GM12878 (cell line): ENCODE data around the gene PIAS1. TPM values are rescaled to one million over a fixed set of nuclear protein-coding genes. Genes with fewer than 3 reads are reported as not detected.

ENCODE experiments used
- ATAC-seq: fragments of 200-7000 bp; cut with Tn5 transposase; 3 replicates; pipeline ENCODE4 v1.9.1; 2020; ENCODE audit warnings: mild to moderate bottlenecking, moderate library complexity
- BruUV-seq: library from RNA; stranded (reverse); fragments of 400-500 nt; replicated peaks from 2 replicates; lab custom pipeline; 2021; lab: Mats Ljungman, UMichigan
- CTCF ChIA-PET: fragments of 300-600 bp; sonication (Branson Sonifier 250); formaldehyde crosslinking; extraction: SDS; loops from one replicate; lab custom pipeline; 2021; ENCODE audit warnings: inconsistent platforms; lab: Yijun Ruan, JAX
- POLR2A ChIA-PET: fragments of 350-600 bp; formaldehyde crosslinking; extraction: SDS; loops from one replicate; lab custom pipeline; 2021; ENCODE audit warnings: inconsistent platforms; lab: Charles Lee
- RAD21 ChIA-PET: fragments of 300-600 bp; sonication (Branson Sonifier 250); formaldehyde crosslinking; loops from one replicate; lab custom pipeline; 2023; ENCODE audit warnings: antibody characterized with exemption; ENCODE audit not compliant: unreplicated experiment; lab: Charles Lee
- SMC1A ChIA-PET: fragments of 300-600 bp; sonication (Branson Sonifier 250); formaldehyde crosslinking; loops from one replicate; lab custom pipeline; 2023; ENCODE audit not compliant: unreplicated experiment, uncharacterized antibody; lab: Charles Lee
- DNase-seq: peaks from one replicate; pipeline ENCODE4 v3.0.0-alpha.2; 2011; ENCODE audit warnings: low read depth, low spot score
- FAIRE-seq: peaks from 3 replicates; lab custom pipeline; 2011; peaks lifted over from hg19 to GRCh38; lab: Jason Lieb, UNC
- H2AFZ ChIP-seq: 2 replicates; pipeline ENCODE4 v1.6.0; 2011; ENCODE audit warnings: low read depth, low read length, control low read depth; ENCODE audit not compliant: control insufficient read depth
- H3K27ac ChIP-seq: 2 replicates; pipeline ENCODE4 v1.5.1; 2011; ENCODE audit warnings: control low read depth; ENCODE audit not compliant: control insufficient read depth, insufficient read depth
- H3K27me3 ChIP-seq, 2 experiments: replicated peaks in 1 of 2; 2 replicates each; pipeline versions ENCODE4 v1.6.0 to v1.6.1; 2011; ENCODE audit warnings: low read length in 1 of 2; ENCODE audit not compliant: control insufficient read depth in 2 of 2, insufficient read depth in 2 of 2
- H3K36me3 ChIP-seq, 2 experiments: 2 replicates each; pipeline ENCODE4 v1.5.1; 2011; ENCODE audit warnings: low read length in 1 of 2; ENCODE audit not compliant: control insufficient read depth in 2 of 2, insufficient read depth in 2 of 2
- H3K4me1 ChIP-seq: 2 replicates; pipeline ENCODE4 v1.6.1; 2011; ENCODE audit warnings: mild to moderate bottlenecking, low read length, moderate library complexity, mixed read lengths; ENCODE audit not compliant: control insufficient read depth, insufficient read depth
- H3K4me2 ChIP-seq: 2 replicates; pipeline ENCODE4 v1.6.0; 2011; ENCODE audit warnings: control low read depth; ENCODE audit not compliant: control insufficient read depth, insufficient read depth
- H3K4me3 ChIP-seq: fragments of 200-600 bp; sonication (generic); 2 replicates; pipeline ENCODE4 v1.5.1; 2016
- H3K79me2 ChIP-seq: 2 replicates; pipeline ENCODE4 v1.6.0; 2011; ENCODE audit warnings: low read length; ENCODE audit not compliant: control insufficient read depth, insufficient read depth
- H3K9ac ChIP-seq: 2 replicates; pipeline ENCODE4 v1.8.0; 2011; ENCODE audit warnings: low read length, control low read depth, mixed read lengths; ENCODE audit not compliant: control insufficient read depth, insufficient read depth
- H3K9me3 ChIP-seq: replicated peaks from 3 replicates; pipeline ENCODE4 v1.5.1; 2011; ENCODE audit warnings: mild to moderate bottlenecking, low read length; ENCODE audit not compliant: control insufficient read depth, insufficient read depth
- H4K20me1 ChIP-seq: 2 replicates; pipeline ENCODE4 v1.6.0; 2011; ENCODE audit not compliant: control insufficient read depth, insufficient read depth
- CEBPZ ChIP-seq: fragments of 150-350 bp; IDR thresholded peaks from 2 replicates; pipeline ENCODE4 v1.6.1; 2016; ENCODE audit warnings: low read depth, low read length
- IKZF2 ChIP-seq, 2 experiments: fragments of 450-650 bp; IDR thresholded peaks; 2 replicates each; pipeline ENCODE4 v1.6.1; 2017; ENCODE audit warnings: mild to moderate bottlenecking in 2 of 2, moderate library complexity in 2 of 2
- MTA2 ChIP-seq: fragments of 450-650 bp; IDR thresholded peaks from 2 replicates; pipeline ENCODE4 v1.6.1; 2016; ENCODE audit warnings: low read depth, mild to moderate bottlenecking, moderate library complexity
- NFIC ChIP-seq: IDR thresholded peaks from 2 replicates; pipeline ENCODE4 v1.6.1; 2012; ENCODE audit warnings: low read depth, mild to moderate bottlenecking, inconsistent platforms, low read length, moderate library complexity
- POLR2AphosphoS5 ChIP-seq: IDR thresholded peaks from 2 replicates; pipeline ENCODE4 v1.6.1; 2011; ENCODE audit warnings: mild to moderate bottlenecking, low read length, inconsistent platforms
- RELB ChIP-seq: fragments of 450-650 bp; IDR thresholded peaks from 2 replicates; pipeline ENCODE4 v1.6.1; 2017; ENCODE audit warnings: low read depth, mild to moderate bottlenecking, moderate library complexity
- RUNX3 ChIP-seq: IDR thresholded peaks from 2 replicates; pipeline ENCODE4 v1.6.1; 2012; ENCODE audit warnings: low read length, inconsistent platforms
- ZBED1 ChIP-seq: IDR thresholded peaks from 2 replicates; pipeline ENCODE4 v1.6.1; 2016; ENCODE audit warnings: borderline replicate concordance
- ZNF207 ChIP-seq: fragments of 450-650 bp; IDR thresholded peaks from 2 replicates; pipeline ENCODE4 v1.6.1; 2014; ENCODE audit warnings: antibody characterized with exemption, mild to moderate bottlenecking, borderline replicate concordance
- ZSCAN29 ChIP-seq: fragments of 450-650 bp; IDR thresholded peaks from 2 replicates; pipeline ENCODE4 v1.6.1; 2017; ENCODE audit warnings: mild to moderate bottlenecking, moderate library complexity
- WGBS: methylation state at CpG from one replicate; pipeline ENCODE4 v1.1.6; 2016; ENCODE audit warnings: low lambda C conversion rate; ENCODE audit not compliant: insufficient replicate concordance, insufficient coverage; ENCODE audit errors: missing lambda C conversion rate; 5-methylcytosine and 5-hydroxymethylcytosine counted together
- in situ Hi-C: fragments of 300-500 bp; cut with MboI; formaldehyde crosslinking; loops from 9 replicates; pipeline ENCODE4 v1.14.3; 2018; ENCODE audit warnings: mixed read lengths
- intact Hi-C: fragments of 100-400 bp; cut with micrococcal nuclease; formaldehyde crosslinking; loops from one replicate; pipeline ENCODE4 v1.14.2; 2022; ENCODE audit not compliant: unreplicated experiment
- polyA plus RNA-seq, 11 experiments: library from polyadenylated mRNA; depleted of rRNA in 4 of 11; unstranded in 6 of 11; stranded (reverse) in 5 of 11; fragments of >200 nt; fragmentation: Nextera tagmentation in 4 of 11; fragmentation: Illumina TruSeq in 1 of 11; extraction: Ambion mirVana in 4 of 11; extraction: Trizol in 1 of 11; gene quantifications; 1 replicate in 1 of 11; 2 replicates in 10 of 11; pipeline versions ENCODE4 v1.2.1 to v1.2.3, GENCODE V29; 2011 to 2016; ENCODE audit warnings: inconsistent platforms in 2 of 11, missing spikeins in 2 of 11, low read depth in 1 of 11
- total RNA-seq, 4 experiments: library from RNA; depleted of rRNA in 3 of 4; stranded (reverse); fragments of >200 nt in 3 of 4; fragmentation: Illumina TruSeq in 1 of 4; extraction: Trizol in 1 of 4; gene quantifications; 2 replicates each; pipeline versions ENCODE4 v1.2.1 to v1.2.3, GENCODE V29; 2013 to 2021
- TF ChIP-seq, protein P1 (sequence below): fragments of 450-650 bp; formaldehyde crosslinking; IDR thresholded peaks from 2 replicates; pipeline ENCODE4 v1.4.0; 2022; ENCODE audit warnings: mild to moderate bottlenecking, moderate library complexity

PIAS1 gene
- total and polyA plus RNA-seq, 10 of the 15 experiments (the other 5 are each of a cell fraction or from before 2014, with no cell fraction given), result 20.2 to 96.3 (median 37.0) TPM

DNA sequence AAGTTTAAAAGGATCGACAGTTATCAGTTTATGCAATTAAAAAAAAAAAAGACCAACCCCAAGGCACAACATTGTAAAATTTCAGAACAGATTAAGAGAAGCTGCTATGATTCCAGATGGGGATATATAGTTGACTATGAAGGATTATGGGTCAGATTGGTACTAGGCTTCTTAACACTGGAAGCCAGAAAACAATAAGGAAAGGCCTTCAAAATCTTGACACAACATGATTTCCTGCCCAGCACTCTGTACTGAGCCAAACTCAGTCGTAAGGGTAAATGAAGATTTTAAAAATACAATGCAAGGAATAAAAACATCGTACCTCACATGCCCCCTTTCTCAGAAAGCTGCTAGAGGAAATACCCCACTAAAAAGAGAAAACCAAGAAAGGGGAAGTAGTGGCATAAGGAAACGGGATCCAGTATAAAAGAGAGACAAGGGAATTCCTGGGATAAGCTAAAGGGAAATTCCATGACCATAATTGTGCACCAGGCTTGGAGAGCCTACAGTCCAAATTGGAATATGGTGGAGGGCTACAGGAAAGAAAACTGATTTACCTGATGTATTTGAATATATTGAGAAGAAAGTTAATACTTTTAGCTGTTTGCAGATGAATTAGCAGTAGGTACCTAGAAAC is 27.9 kb downstream of the PIAS1 start:
- Histone ChIP-seq H3K9ac (no peak overlapping the region; the same call in 1 of the 2 replicates), H3K4me2 (peak overlapping the region; percentile 51; the same call in 1 of the 2 replicates), H4K20me1 (no peaks in the 10 kb centered on the region; the same call in 1 of the 2 replicates), H3K36me3 (peaks cover 2 to 8% of the 10 kb centered on the region in 2 experiments), H3K4me3 (no peak overlapping the region), H3K79me2 (peaks cover 96% of the 10 kb centered on the region), H3K27ac (peak overlapping the region; percentile 40; the same call in 1 of the 2 replicates), H3K4me1 (peaks cover 15% of the 10 kb centered on the region), H2AFZ (no peak overlapping the region), H3K9me3 (no peaks in the 10 kb centered on the region), H3K27me3 (no peaks in the 10 kb centered on the region)
- in situ Hi-C loops, result no loop called here
- FAIRE-seq (no peak), ATAC-seq (peak; percentile 27), DNase-seq (no peak)
- ChIA-PET CTCF (interaction anchor here (1.1 to 2.9 kb wide), 4 partner anchors 10 to 71 kb away, joined by 3 to 12 read pairs (median 4); no protein-coding TSS in a partner anchor), POLR2A (interaction anchor here (0.5 to 0.7 kb wide), 2 partner anchors 10 to 16 kb away, joined by 3 read pairs; no protein-coding TSS in a partner anchor), RAD21 (interaction anchor here (0.7 to 1.5 kb wide), 5 partner anchors 9 to 219 kb away, joined by 3 to 6 read pairs (median 4); no protein-coding TSS in a partner anchor), SMC1A (interaction anchor here (0.8 to 4.0 kb wide), 16 partner anchors 10 to 219 kb away, joined by 3 to 26 read pairs (median 5); partner anchors contain the start of gene PIAS1)
- TSS peak; percentile 20 for BruUV-seq
- 35% methylated on average over 4 of the region's 4 CpGs for whole genome bisulfite sequencing
- intact Hi-C loops, result no loop called here
- no peak for TF ChIP-seq ZSCAN29
- TF ChIP-seq CEBPZ, result no peak
- no peak for TF ChIP-seq ZBED1
- TF ChIP-seq, protein P1, sequence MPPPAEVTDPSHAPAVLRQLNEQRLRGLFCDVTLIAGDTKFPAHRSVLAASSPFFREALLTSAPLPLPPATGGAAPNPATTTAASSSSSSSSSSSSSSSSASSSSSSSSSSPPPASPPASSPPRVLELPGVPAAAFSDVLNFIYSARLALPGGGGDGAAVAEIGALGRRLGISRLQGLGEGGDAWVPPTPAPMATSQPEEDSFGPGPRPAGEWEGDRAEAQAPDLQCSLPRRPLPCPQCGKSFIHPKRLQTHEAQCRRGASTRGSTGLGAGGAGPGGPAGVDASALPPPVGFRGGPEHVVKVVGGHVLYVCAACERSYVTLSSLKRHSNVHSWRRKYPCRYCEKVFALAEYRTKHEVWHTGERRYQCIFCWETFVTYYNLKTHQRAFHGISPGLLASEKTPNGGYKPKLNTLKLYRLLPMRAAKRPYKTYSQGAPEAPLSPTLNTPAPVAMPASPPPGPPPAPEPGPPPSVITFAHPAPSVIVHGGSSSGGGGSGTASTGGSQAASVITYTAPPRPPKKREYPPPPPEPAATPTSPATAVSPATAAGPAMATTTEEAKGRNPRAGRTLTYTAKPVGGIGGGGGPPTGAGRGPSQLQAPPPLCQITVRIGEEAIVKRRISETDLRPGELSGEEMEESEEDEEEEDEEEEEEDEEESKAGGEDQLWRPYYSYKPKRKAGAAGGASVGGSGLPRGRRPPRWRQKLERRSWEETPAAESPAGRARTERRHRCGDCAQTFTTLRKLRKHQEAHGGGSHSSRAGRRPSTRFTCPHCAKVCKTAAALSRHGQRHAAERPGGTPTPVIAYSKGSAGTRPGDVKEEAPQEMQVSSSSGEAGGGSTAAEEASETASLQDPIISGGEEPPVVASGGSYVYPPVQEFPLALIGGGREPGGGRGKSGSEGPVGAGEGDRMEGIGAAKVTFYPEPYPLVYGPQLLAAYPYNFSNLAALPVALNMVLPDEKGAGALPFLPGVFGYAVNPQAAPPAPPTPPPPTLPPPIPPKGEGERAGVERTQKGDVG (CRISPR knock-in tag), result no peak
- no peak for TF ChIP-seq NFIC
- TF ChIP-seq RELB, result peak; percentile 73; the same call in 1 of the 2 replicates
- peak; percentile 38; the same call in 1 of the 2 replicates for TF ChIP-seq RUNX3
- no peak; the same call in 1 of the 2 replicates for TF ChIP-seq POLR2AphosphoS5
- no peak for TF ChIP-seq ZNF207
- TF ChIP-seq IKZF2 (IDR thresholded peaks at IDR 0.05), result peak; percentile 82 to 83
- 0 out of 2 replicates have a peak, but pooled peaks have one; percentile 12 for TF ChIP-seq MTA2
